Left ventricle myocardium inferior (tissue), 1 donor: ENCODE measurements around the gene PERP. TPM values are rescaled to one million over a fixed set of nuclear protein-coding genes. Genes with fewer than 3 reads are reported as not detected.
"Not testable (repeated sequence)": the region's sequence is repeated elsewhere in the genome, so short reads cannot be mapped to it uniquely, and the experiment has no call there.

ENCODE experiments used
- DNase-seq: peaks from one replicate; pipeline ENCODE4 v3.0.0-alpha.2; 2020
- H3K27ac ChIP-seq: fragments of 200-600 bp; replicated peaks from 2 replicates; pipeline ENCODE4 v1.8.0; 2021
- H3K27me3 ChIP-seq: fragments of 200-600 bp; 2 replicates; pipeline ENCODE4 v1.8.0; 2021; ENCODE audit warnings: low read depth
- H3K36me3 ChIP-seq: fragments of 200-600 bp; 2 replicates; pipeline ENCODE4 v1.8.0; 2021
- H3K4me1 ChIP-seq: fragments of 200-600 bp; 2 replicates; pipeline ENCODE4 v1.8.0; 2021
- H3K4me3 ChIP-seq: fragments of 200-600 bp; 2 replicates; pipeline ENCODE4 v1.8.0; 2021; ENCODE audit warnings: mild to moderate bottlenecking, moderate library complexity
- H3K9me3 ChIP-seq: fragments of 200-600 bp; replicated peaks from 2 replicates; pipeline ENCODE4 v1.8.0; 2021
- CTCF ChIP-seq: fragments of 200-600 bp; IDR thresholded peaks from 2 replicates; pipeline ENCODE4 v1.8.0; 2021; ENCODE audit warnings: antibody characterized with exemption, mild to moderate bottlenecking, borderline replicate concordance
- intact Hi-C: fragments of 100-400 bp; cut with micrococcal nuclease; formaldehyde crosslinking; loops from one replicate; pipeline ENCODE4 v1.11.0; 2022
- total RNA-seq: library from RNA; stranded (reverse); fragmentation: NEBNext Ultra II Directional; extraction: Animal tissue kit (Norgen Biotek cat#: 25700); gene quantifications from one replicate; pipeline ENCODE4 v1.2.1, GENCODE V29; 2021
- donor health status: DM: no; HTN: yes; CAD: no; lungs with severe emphysema.

PERP gene
- total RNA-seq, 1 donor from 2014 or later = 53.9 TPM

- intact Hi-C loops = no loop called here
- H3K4me1 ChIP-seq = no peaks in the 10 kb centered on the region
- DNase-seq = no peak
- no peak overlapping the region for H3K4me3 ChIP-seq
- peaks cover 2% of the 10 kb centered on the region for H3K9me3 ChIP-seq
- H3K36me3 ChIP-seq = no peaks in the 10 kb centered on the region
- H3K27me3 ChIP-seq = no peaks in the 10 kb centered on the region
- H3K27ac ChIP-seq = no peak overlapping the region
- TF ChIP-seq CTCF = peak; percentile 9
Measured at GRCh38 chr6:138129190-138129589, 22.0 kb upstream of the PERP start.

- H3K36me3 ChIP-seq = no peaks in the 10 kb centered on the region
- no peak overlapping the region for H3K4me3 ChIP-seq
- H3K9me3 ChIP-seq = peaks cover 5% of the 10 kb centered on the region
- no peak for DNase-seq
- peaks cover 4% of the 10 kb centered on the region for H3K27me3 ChIP-seq
- intact Hi-C loops = no loop called here
- no peaks in the 10 kb centered on the region for H3K4me1 ChIP-seq
- no peak overlapping the region for H3K27ac ChIP-seq
- no peak for TF ChIP-seq CTCF
Measured at GRCh38 chr6:138128096-138128495, 20.9 kb upstream of the PERP start.

GRCh38 chr6:138124096-138124495 is 16.9 kb upstream of the PERP start:
- Histone ChIP-seq H3K36me3 (no peaks in the 10 kb centered on the region), H3K27me3 (peaks cover 7% of the 10 kb centered on the region), H3K27ac (no peak overlapping the region), H3K4me3 (no peak overlapping the region), H3K9me3 (peaks cover 5% of the 10 kb centered on the region), H3K4me1 (no peaks in the 10 kb centered on the region)
- DNase-seq = no peak
- intact Hi-C loops = no loop called here
- no peak for TF ChIP-seq CTCF

GRCh38 chr6:138119976-138120375 is 12.8 kb upstream of the PERP start:
- Histone ChIP-seq H3K9me3 (peaks cover 5% of the 10 kb centered on the region), H3K27ac (no peak overlapping the region), H3K4me1 (no peaks in the 10 kb centered on the region), H3K27me3 (peaks cover 14% of the 10 kb centered on the region), H3K4me3 (no peak overlapping the region), H3K36me3 (no peaks in the 10 kb centered on the region)
- no peak for TF ChIP-seq CTCF
- no peak for DNase-seq
- intact Hi-C loops = loop anchor here (5.0 to 10.0 kb wide), 3 partner anchors 167 to 465 kb away; partner anchors contain the start of gene HEBP2

GRCh38 chr6:138119229-138119628 is 12.0 kb upstream of the PERP start:
- not testable (repeated sequence) for H3K4me1 ChIP-seq, DNase-seq, H3K4me3 ChIP-seq, H3K27ac ChIP-seq, H3K36me3 ChIP-seq, H3K9me3 ChIP-seq
- intact Hi-C loops = loop anchor here (5.0 to 10.0 kb wide), 3 partner anchors 168 to 466 kb away; partner anchors contain the start of gene HEBP2
- H3K27me3 ChIP-seq = peaks cover 21% of the 10 kb centered on the region

- Histone ChIP-seq H3K36me3 (no peaks in the 10 kb centered on the region), H3K4me1 (no peaks in the 10 kb centered on the region), H3K27me3 (peaks cover 15% of the 10 kb centered on the region), H3K27ac (no peak overlapping the region), H3K9me3 (no peaks in the 10 kb centered on the region), H3K4me3 (no peak overlapping the region)
- TF ChIP-seq CTCF = no peak
- no peak for DNase-seq
- intact Hi-C loops = loop anchor here (5.0 to 10.0 kb wide), 3 partner anchors 170 to 467 kb away; partner anchors contain the start of gene HEBP2
Measured at GRCh38 chr6:138117376-138117914, 10.2 kb upstream of the PERP start.
